GM21529 (cell line): ENCODE results near the gene C2CD4D.
"Not testable (repeated sequence)": the region's sequence is repeated elsewhere in the genome, so short reads cannot be mapped to it uniquely, and the experiment has no call there.

Experiments
- ATAC-seq: cut with Tn5 transposase; IDR thresholded peaks from one replicate; pipeline ENCODE4 v1.9.1; 2021; ENCODE audit not compliant: unreplicated experiment

The C2CD4D gene

GRCh38 chr1:151858886-151859665 is 19.5 kb upstream of the C2CD4D start:
- no peak for ATAC-seq

GRCh38 chr1:151858030-151858746 is 18.6 kb upstream of the C2CD4D start:
- no peak for ATAC-seq

GRCh38 chr1:151855933-151856332 is 16.3 kb upstream of the C2CD4D start:
- ATAC-seq: no peak

GRCh38 chr1:151855516-151855915 is 15.9 kb upstream of the C2CD4D start:
- ATAC-seq: not testable (repeated sequence)

- ATAC-seq: no peak
Observed at GRCh38 chr1:151854658-151855057, 15.0 kb upstream of the C2CD4D start.

- no peak for ATAC-seq
Observed at GRCh38 chr1:151853411-151853943, 13.9 kb upstream of the C2CD4D start, which contains the start of gene THEM5. Gene THEM5, minus strand, starts transcription at chr1:151853712. Its CDS starts 147 bp downstream, at chr1:151853565.

GRCh38 chr1:151852733-151853132 is 13.1 kb upstream of the C2CD4D start:
- ATAC-seq: no peak

GRCh38 chr1:151851886-151852285 is 12.3 kb upstream of the C2CD4D start:
- no peak for ATAC-seq

- ATAC-seq: no peak
Observed at GRCh38 chr1:151849871-151850270, 10.3 kb upstream of the C2CD4D start.

- ATAC-seq: no peak
Observed at GRCh38 chr1:151849126-151849525, 9.5 kb upstream of the C2CD4D start.

- no peak for ATAC-seq
Observed at GRCh38 chr1:151847867-151848596, 8.4 kb upstream of the C2CD4D start.

GRCh38 chr1:151846686-151847237 is 7.1 kb upstream of the C2CD4D start:
- ATAC-seq: no peak

- ATAC-seq: no peak
Observed at GRCh38 chr1:151846062-151846568, 6.5 kb upstream of the C2CD4D start.

- ATAC-seq: no peak
Observed at GRCh38 chr1:151843398-151843797, 3.8 kb upstream of the C2CD4D start.

- no peak for ATAC-seq
Observed at GRCh38 chr1:151841141-151841540, 1.5 kb upstream of the C2CD4D start.

- ATAC-seq: no peak
Observed at GRCh38 chr1:151840421-151840820, 801 bp upstream of the C2CD4D start.

- ATAC-seq: no peak
Observed at GRCh38 chr1:151839082-151839412, 573 bp downstream of the C2CD4D start.

- no peak for ATAC-seq
Observed at GRCh38 chr1:151838222-151839081, 1.2 kb downstream of the C2CD4D start.

GRCh38 chr1:151837884-151838221 is 1.8 kb downstream of the C2CD4D start:
- ATAC-seq: no peak

- ATAC-seq: no peak
Observed at GRCh38 chr1:151837197-151837596, 2.4 kb downstream of the C2CD4D start.
